Measurements from ENCODE around the gene KRTAP9-6.

KRTAP9-6 gene

DNA sequence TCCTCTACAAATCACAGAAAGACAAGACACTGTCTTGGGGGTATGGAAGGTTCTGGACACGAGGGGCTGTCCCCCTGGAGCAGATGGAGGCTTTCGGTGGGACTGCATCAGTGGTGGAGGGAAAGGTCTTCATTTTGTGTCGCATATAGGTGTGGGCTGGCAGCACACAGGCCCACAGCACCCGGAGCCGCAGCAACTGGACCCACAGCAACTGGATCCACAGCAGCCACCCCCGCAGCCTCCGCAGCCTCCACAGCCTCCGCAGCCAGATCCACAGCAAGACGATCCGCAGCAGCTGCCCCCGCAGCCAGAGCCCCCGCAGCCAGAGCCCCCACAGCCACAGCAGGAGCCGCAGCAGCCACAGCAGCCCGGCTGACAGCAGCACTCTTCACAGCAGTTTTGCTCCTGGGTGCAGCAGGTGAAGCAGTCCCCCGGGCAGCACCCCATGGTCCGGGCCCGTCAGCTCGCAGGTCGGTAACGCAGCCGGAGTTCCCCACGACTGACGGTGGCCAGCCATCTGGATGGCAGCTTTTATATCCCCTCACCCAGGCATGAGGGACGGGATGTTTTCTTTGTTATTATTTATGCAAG is 50.1 kb downstream of the KRTAP9-6 start, which contains the start of gene KRTAP17-1:
Gene KRTAP17-1 (minus strand): TSS at position 507 of the 591 bp plus-strand sequence. CDS start 60 bp downstream, at position 447.
- Mint-ChIP-seq H3K27ac (no peak within 1 kb of the TSS), H3K9me3 (peaks cover 14% of the 10 kb centered on the region), H3K4me3 (no peak within 1 kb of the TSS), H3K4me1 (no peaks in the 10 kb centered on the region), H3K36me3 (ENCODE audit: low read depth) (no peaks in the 10 kb centered on the region), H3K27me3 (ENCODE audit: low read depth) (peaks cover 19% of the 10 kb centered on the region)
- TF ChIP-seq, protein P1, sequence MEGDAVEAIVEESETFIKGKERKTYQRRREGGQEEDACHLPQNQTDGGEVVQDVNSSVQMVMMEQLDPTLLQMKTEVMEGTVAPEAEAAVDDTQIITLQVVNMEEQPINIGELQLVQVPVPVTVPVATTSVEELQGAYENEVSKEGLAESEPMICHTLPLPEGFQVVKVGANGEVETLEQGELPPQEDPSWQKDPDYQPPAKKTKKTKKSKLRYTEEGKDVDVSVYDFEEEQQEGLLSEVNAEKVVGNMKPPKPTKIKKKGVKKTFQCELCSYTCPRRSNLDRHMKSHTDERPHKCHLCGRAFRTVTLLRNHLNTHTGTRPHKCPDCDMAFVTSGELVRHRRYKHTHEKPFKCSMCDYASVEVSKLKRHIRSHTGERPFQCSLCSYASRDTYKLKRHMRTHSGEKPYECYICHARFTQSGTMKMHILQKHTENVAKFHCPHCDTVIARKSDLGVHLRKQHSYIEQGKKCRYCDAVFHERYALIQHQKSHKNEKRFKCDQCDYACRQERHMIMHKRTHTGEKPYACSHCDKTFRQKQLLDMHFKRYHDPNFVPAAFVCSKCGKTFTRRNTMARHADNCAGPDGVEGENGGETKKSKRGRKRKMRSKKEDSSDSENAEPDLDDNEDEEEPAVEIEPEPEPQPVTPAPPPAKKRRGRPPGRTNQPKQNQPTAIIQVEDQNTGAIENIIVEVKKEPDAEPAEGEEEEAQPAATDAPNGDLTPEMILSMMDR (IDR thresholded peaks at IDR 0.05; ENCODE audit: unreplicated experiment in 3 of 3): no peak
